GM12891 (cell line): Measurements from ENCODE around the gene SMG7.

Experiments
- POLR2A ChIP-seq: IDR thresholded peaks from 2 replicates; pipeline ENCODE4 v1.6.1; 2011; ENCODE audit warnings: low read depth, low read length, control low read depth
- POLR2AphosphoS5 ChIP-seq: IDR thresholded peaks from 2 replicates; pipeline ENCODE4 v1.6.1; 2011; ENCODE audit warnings: low read depth, low read length, control low read depth
- SPI1 ChIP-seq: IDR thresholded peaks from 2 replicates; pipeline ENCODE4 v1.6.1; 2011; ENCODE audit warnings: low read depth, low read length, control low read depth

DNA sequence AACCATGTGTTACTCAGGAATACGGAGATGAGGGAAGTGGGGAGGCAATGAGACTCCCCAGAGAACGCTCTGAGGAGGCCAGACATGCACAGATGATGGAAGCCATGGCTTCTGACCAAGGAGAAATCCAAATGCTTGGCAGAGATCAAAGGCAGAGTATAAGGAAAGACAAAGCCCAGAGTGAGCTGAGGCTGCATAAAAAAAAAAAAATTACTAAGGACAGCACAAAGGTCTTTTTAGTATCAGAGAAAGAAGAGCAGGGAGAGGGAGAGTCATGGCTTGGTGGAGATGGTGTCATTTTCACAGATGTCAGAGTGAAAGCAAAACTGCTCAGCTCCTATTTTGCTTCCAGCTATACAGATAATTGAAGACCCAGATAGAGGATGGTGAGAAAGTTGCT, 126.1 kb downstream of the SMG7 start:
- TF ChIP-seq POLR2A (no peak), POLR2AphosphoS5 (no peak), SPI1 (no peak)
